HL-60 (cell line): ENCODE results near the gene PHLDB2.

Experiments used
- CTCF ChIP-seq: IDR thresholded peaks from one replicate; pipeline ENCODE4 v1.5.1; 2011; ENCODE audit warnings: low read length, control low read depth, inconsistent platforms; ENCODE audit not compliant: insufficient read depth
- POLR2AphosphoS5 ChIP-seq: IDR thresholded peaks from 2 replicates; pipeline ENCODE4 v1.6.1; 2012; ENCODE audit warnings: low read depth
- REST ChIP-seq: IDR thresholded peaks from 2 replicates; pipeline ENCODE4 v1.6.1; 2012; ENCODE audit warnings: low read depth; ENCODE audit not compliant: insufficient replicate concordance
- SPI1 ChIP-seq: IDR thresholded peaks from 2 replicates; pipeline ENCODE4 v1.6.1; 2012; ENCODE audit warnings: low read depth, mild to moderate bottlenecking, borderline replicate concordance

- TF ChIP-seq SPI1: peak; percentile 14; the same call in 1 of the 2 replicates
- TF ChIP-seq CTCF: no peak
- TF ChIP-seq POLR2AphosphoS5: peak; percentile 97
- no peak for TF ChIP-seq REST
These were observed 119.7 kb downstream of the PHLDB2 start, which contains the start of gene ABHD10 for GRCh38 chr3:111978583-111979433.
